Kidney glomerular epithelial cell (primary cell): Measurements from ENCODE around the gene CASP6.

ENCODE experiments used
- DNase-seq: peaks from one replicate; lab custom pipeline; 2025; lab: John Stamatoyannopoulos, UW

Gene CASP6

GRCh38 chr4:109671350-109671749, 31.9 kb downstream of the CASP6 start:
- no peak for DNase-seq

- DNase-seq: no peak
These were observed 37.3 kb downstream of the CASP6 start for GRCh38 chr4:109665783-109666485.

- no peak for DNase-seq
These were observed 40.5 kb downstream of the CASP6 start for GRCh38 chr4:109662771-109663170.

GRCh38 chr4:109662116-109662515, 41.1 kb downstream of the CASP6 start:
- no peak for DNase-seq

GRCh38 chr4:109658871-109659410, 44.3 kb downstream of the CASP6 start:
- DNase-seq: no peak

GRCh38 chr4:109657854-109658418, 45.3 kb downstream of the CASP6 start:
- no peak for DNase-seq

GRCh38 chr4:109655396-109655795, 47.8 kb downstream of the CASP6 start:
- no peak for DNase-seq

- DNase-seq: no peak
These were observed 53.4 kb downstream of the CASP6 start for GRCh38 chr4:109649872-109650271.

- DNase-seq: no peak
These were observed 54.2 kb downstream of the CASP6 start for GRCh38 chr4:109648997-109649575.

GRCh38 chr4:109648266-109648996, 54.8 kb downstream of the CASP6 start:
- no peak for DNase-seq

- DNase-seq: no peak
These were observed 57.2 kb downstream of the CASP6 start for GRCh38 chr4:109645874-109646710.

- no peak for DNase-seq
These were observed 62.6 kb downstream of the CASP6 start for GRCh38 chr4:109640644-109641043.
